ENCODE measurements around the gene LRRN2.

Gene LRRN2

DNA sequence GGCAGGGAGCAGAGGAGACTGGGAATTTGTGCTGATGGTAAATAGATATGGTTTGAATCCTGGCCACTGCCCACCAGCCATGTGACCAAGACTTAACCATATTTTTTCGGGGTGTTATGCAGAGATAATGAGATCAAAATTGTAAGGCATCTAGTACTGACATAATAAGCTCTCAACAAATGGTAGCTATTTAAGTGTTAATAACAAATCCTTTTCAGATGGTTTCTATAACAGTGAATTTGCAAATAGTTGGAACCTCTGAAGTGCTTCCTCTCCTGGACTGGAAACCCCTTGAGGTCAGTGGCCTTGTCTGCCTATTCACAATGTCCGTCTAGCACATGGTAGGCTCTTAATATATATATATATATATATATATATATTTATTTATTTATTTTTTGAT is 104.7 kb downstream of the LRRN2 start:
- TF ChIP-seq SIN3A (IDR thresholded peaks at IDR 0.05; ENCODE audit: borderline replicate concordance, insufficient read depth, low read length) (no peak), POLR2AphosphoS5 (IDR thresholded peaks at IDR 0.05; ENCODE audit: low read depth, low read length) (no peak), FOXP2 (optimal IDR thresholded peaks at IDR 0.05; ENCODE audit: borderline replicate concordance, extremely low read depth, extremely low read length, insufficient read depth) (no peak), TAF1 (IDR thresholded peaks at IDR 0.05; ENCODE audit: borderline replicate concordance, insufficient read depth, low read length) (no peak)
- TF ChIP-seq, protein P1, sequence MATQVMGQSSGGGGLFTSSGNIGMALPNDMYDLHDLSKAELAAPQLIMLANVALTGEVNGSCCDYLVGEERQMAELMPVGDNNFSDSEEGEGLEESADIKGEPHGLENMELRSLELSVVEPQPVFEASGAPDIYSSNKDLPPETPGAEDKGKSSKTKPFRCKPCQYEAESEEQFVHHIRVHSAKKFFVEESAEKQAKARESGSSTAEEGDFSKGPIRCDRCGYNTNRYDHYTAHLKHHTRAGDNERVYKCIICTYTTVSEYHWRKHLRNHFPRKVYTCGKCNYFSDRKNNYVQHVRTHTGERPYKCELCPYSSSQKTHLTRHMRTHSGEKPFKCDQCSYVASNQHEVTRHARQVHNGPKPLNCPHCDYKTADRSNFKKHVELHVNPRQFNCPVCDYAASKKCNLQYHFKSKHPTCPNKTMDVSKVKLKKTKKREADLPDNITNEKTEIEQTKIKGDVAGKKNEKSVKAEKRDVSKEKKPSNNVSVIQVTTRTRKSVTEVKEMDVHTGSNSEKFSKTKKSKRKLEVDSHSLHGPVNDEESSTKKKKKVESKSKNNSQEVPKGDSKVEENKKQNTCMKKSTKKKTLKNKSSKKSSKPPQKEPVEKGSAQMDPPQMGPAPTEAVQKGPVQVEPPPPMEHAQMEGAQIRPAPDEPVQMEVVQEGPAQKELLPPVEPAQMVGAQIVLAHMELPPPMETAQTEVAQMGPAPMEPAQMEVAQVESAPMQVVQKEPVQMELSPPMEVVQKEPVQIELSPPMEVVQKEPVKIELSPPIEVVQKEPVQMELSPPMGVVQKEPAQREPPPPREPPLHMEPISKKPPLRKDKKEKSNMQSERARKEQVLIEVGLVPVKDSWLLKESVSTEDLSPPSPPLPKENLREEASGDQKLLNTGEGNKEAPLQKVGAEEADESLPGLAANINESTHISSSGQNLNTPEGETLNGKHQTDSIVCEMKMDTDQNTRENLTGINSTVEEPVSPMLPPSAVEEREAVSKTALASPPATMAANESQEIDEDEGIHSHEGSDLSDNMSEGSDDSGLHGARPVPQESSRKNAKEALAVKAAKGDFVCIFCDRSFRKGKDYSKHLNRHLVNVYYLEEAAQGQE (IDR thresholded peaks at IDR 0.05; ENCODE audit: insufficient read depth in 1 of 2, low read depth in 2 of 2, low read length in 2 of 2) = no peak

DNA sequence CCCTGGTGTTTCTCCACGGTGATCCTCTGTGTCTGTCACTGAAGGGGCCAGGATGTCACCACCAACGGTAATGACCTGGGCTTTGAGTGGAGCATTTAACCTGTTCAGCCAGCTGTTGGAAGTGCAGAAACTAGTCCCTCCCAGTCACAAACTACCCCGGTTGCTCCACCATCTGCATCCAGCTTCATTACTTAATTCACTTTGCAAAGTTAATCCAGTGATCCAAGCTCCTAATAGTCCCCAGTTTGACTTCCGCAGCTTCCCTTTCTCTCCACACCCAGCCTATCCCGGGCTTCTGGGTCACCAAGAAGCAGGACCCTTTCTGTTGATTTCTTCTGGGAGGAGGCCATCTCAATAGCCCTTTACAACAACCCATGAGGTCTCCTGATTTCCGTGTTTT is 105.9 kb downstream of the LRRN2 start:
- TF ChIP-seq FOXP2 (optimal IDR thresholded peaks at IDR 0.05; ENCODE audit: borderline replicate concordance, extremely low read depth, extremely low read length, insufficient read depth) = no peak
- TF ChIP-seq SIN3A (IDR thresholded peaks at IDR 0.05; ENCODE audit: borderline replicate concordance, insufficient read depth, low read length) = no peak
- TF ChIP-seq TAF1 (IDR thresholded peaks at IDR 0.05; ENCODE audit: borderline replicate concordance, insufficient read depth, low read length) = no peak
- TF ChIP-seq, protein P1 (IDR thresholded peaks at IDR 0.05; ENCODE audit: insufficient read depth in 1 of 2, low read depth in 2 of 2, low read length in 2 of 2) = no peak
- no peak for TF ChIP-seq POLR2AphosphoS5 (IDR thresholded peaks at IDR 0.05; ENCODE audit: low read depth, low read length)

DNA sequence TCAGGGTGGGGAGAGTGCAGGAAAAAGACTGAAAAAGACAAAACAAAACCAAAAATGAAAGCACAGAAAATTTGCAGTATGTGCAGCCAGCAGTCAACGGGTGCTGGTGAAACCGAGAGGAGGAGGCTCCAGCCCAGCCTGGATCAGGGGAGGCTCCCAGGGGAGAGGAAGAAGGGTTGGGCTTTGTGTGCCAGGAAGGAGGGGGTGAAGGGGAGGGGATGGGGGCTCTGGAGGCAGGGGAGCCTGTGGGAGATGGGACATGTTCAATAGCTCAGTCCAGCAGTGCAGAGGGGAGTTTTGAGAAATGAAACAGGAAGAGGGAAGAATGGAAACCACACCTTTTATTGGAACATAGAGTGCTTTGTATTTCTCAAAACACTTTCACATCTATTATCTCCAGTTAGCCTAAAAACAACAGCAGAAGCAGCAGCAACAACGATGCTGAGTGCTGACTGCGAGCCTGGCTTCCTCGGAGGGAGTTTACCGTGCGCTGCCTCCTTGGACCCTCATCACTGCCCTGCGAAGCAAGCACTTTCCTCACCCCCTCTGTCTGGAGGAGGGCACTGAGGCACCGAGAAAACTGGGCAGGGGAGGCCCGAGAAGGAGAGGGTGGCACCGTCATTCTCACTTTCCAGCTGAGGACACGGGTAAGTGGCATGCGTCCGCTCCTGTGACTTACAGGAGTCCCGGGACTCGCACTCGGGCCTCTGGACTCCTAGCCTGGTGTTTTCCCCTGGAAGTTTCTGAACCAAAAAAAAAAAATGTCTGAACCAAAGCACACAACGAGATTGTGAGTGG is 106.5 kb downstream of the LRRN2 start:
- TF ChIP-seq POLR2AphosphoS5 (IDR thresholded peaks at IDR 0.05; ENCODE audit: low read depth, low read length) (no peak), FOXP2 (optimal IDR thresholded peaks at IDR 0.05; ENCODE audit: borderline replicate concordance, extremely low read depth, extremely low read length, insufficient read depth) (no peak), SIN3A (IDR thresholded peaks at IDR 0.05; ENCODE audit: borderline replicate concordance, insufficient read depth, low read length) (no peak), TAF1 (IDR thresholded peaks at IDR 0.05; ENCODE audit: borderline replicate concordance, insufficient read depth, low read length) (no peak)
- TF ChIP-seq, protein P1 (IDR thresholded peaks at IDR 0.05; ENCODE audit: insufficient read depth in 1 of 2, low read depth in 2 of 2, low read length in 2 of 2) = no peak

DNA sequence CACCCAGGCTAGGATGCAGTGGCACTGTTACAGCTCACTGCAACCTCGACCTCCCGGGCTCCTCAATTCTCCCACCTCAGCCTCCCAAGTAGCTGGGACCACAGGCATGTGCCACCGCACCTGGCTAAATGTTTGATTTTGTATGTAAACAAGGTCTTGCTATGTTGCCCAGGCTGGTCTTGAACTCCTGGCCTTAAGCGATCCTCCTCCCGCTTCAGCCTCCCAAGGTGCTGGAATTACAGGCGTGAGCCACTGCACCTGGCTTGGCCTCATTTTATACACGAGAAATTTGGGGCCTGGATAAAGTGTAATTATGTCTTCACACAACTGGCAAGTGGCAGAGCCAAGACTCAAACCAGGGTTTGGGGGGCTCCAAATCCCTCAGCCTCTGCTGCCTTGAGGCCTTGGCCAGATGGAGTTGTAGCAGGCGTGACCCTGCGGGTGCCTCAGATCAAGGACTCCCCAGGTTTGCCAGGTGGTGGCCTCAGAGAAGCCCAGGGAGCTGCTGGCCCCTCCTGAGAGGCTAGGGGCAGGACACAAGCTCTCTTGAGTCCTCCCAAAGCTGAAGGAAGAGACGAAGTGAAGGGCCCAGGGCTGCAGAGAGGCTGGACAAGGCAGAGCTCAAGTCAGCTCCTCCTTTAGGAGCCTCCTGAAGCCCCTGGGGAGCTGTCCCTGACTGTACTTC is 107.6 kb downstream of the LRRN2 start:
- no peak for TF ChIP-seq POLR2AphosphoS5 (IDR thresholded peaks at IDR 0.05; ENCODE audit: low read depth, low read length)
- TF ChIP-seq FOXP2 (optimal IDR thresholded peaks at IDR 0.05; ENCODE audit: borderline replicate concordance, extremely low read depth, extremely low read length, insufficient read depth) = no peak
- TF ChIP-seq TAF1 (IDR thresholded peaks at IDR 0.05; ENCODE audit: borderline replicate concordance, insufficient read depth, low read length) = no peak
- TF ChIP-seq, protein P1 (IDR thresholded peaks at IDR 0.05; ENCODE audit: insufficient read depth in 1 of 2, low read depth in 2 of 2, low read length in 2 of 2) = no peak
- TF ChIP-seq SIN3A (IDR thresholded peaks at IDR 0.05; ENCODE audit: borderline replicate concordance, insufficient read depth, low read length) = no peak

Data from PFSK-1 (cell line).